Stimulated activated CD4-positive, alpha-beta T cell treated with anti-CD3 and anti-CD28 coated beads, Interleukin-2, amount 100 ng/mL, for 48 hours (primary cell): ENCODE results near the gene DNAJA3.

Experiments
- DNase-seq, 2 donors: peaks; one replicate each; pipeline ENCODE4 v3.0.0-alpha.2; 2020

Gene DNAJA3

GRCh38 chr16:4477966-4478365 lies 52.3 kb downstream of the DNAJA3 start:
- DNase-seq, result no peak

GRCh38 chr16:4481526-4481925 lies 55.9 kb downstream of the DNAJA3 start:
- DNase-seq, result no peak

GRCh38 chr16:4481963-4482362 lies 56.3 kb downstream of the DNAJA3 start:
- no peak for DNase-seq

GRCh38 chr16:4486126-4486893 lies 60.6 kb downstream of the DNAJA3 start:
- DNase-seq, result no peak

GRCh38 chr16:4487955-4488498 lies 62.4 kb downstream of the DNAJA3 start:
- DNase-seq, result no peak

- no peak for DNase-seq
These were observed 62.9 kb downstream of the DNAJA3 start for GRCh38 chr16:4488499-4488967.

GRCh38 chr16:4489030-4489429 lies 63.4 kb downstream of the DNAJA3 start:
- no peak for DNase-seq

- DNase-seq, result no peak
These were observed 66.2 kb downstream of the DNAJA3 start for GRCh38 chr16:4491898-4492297.

- DNase-seq, result no peak
These were observed 69.2 kb downstream of the DNAJA3 start for GRCh38 chr16:4494746-4495490.

- no peak for DNase-seq
These were observed 70.1 kb downstream of the DNAJA3 start for GRCh38 chr16:4495766-4496165.

GRCh38 chr16:4496305-4496704 lies 70.6 kb downstream of the DNAJA3 start:
- DNase-seq, result no peak

- DNase-seq, result no peak
These were observed 73.0 kb downstream of the DNAJA3 start for GRCh38 chr16:4498546-4499195.

GRCh38 chr16:4499196-4499555 lies 73.5 kb downstream of the DNAJA3 start:
- no peak for DNase-seq

- DNase-seq, result no peak
These were observed 74.6 kb downstream of the DNAJA3 start for GRCh38 chr16:4500272-4500671.

- DNase-seq, result no peak
These were observed 75.4 kb downstream of the DNAJA3 start for GRCh38 chr16:4501071-4501478.

GRCh38 chr16:4505356-4506147 lies 79.9 kb downstream of the DNAJA3 start:
- DNase-seq, result peak; percentile 36 to 47
